ENCODE measurements around the gene RELA.

The RELA gene

DNA sequence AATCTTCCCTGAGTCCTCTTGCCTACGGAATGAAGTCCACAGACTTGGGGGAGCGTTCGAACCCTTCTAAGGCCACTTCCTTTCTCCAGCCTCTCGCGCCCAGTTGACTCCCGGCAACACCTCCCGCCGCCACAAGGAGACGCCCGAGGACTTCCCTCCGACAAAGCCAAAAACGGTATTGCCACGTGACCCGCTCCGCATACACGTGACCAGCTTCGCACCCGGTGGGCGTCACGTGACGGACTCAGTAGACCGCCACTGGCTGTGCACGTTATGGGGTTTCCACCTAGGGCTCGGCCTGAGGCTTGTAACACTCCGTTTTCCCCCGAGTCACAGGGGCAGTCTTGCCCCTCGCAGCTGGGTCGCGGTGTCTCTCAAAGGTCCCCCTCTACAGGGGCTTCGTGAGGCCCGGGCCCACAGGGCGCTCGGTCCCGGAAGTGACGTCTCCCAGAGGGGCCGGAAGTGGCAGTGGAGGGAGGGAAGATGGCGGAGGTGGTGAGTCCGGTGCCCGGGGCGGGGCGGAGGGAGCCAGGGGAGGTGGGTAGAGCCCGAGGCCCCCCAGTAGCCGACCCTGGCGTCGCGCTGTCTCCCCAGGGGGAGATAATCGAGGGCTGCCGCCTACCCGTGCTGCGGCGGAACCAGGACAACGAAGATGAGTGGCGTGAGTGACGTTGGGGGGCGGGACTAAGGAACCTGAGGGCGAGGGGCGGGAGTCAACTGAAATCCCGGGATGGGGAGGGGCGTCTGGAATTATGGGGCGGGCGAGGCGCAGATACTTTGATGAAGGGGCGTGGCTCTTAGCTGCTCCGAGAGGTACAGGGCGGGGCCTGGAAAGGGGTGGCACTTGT is 49.3 kb upstream of the RELA start, which contains the start of gene KAT5 (continued):
- TF ChIP-seq ZNF768 (tag by site-specific recombination; IDR thresholded peaks at IDR 0.05) (no peak), ZNF530 (tag by site-specific recombination; IDR thresholded peaks at IDR 0.05; ENCODE audit: low read depth) (no peak), PRDM1 (tag by site-specific recombination; IDR thresholded peaks at IDR 0.05) (no peak), ZNF701 (tag by site-specific recombination; IDR thresholded peaks at IDR 0.05) (no peak), ZFP69B (tag by site-specific recombination; IDR thresholded peaks at IDR 0.05) (peak; percentile 97), ZNF791 (tag by site-specific recombination; IDR thresholded peaks at IDR 0.05) (no peak), ZNF623 (tag by site-specific recombination; IDR thresholded peaks at IDR 0.05) (no peak), ZSCAN30 (tag by site-specific recombination; IDR thresholded peaks at IDR 0.05) (peak; percentile 68), ZNF121 (tag by site-specific recombination; IDR thresholded peaks at IDR 0.05) (no peak), ZNF114 (tag by site-specific recombination; IDR thresholded peaks at IDR 0.05) (no peak), ZSCAN23 (tag by site-specific recombination; IDR thresholded peaks at IDR 0.05) (peak; percentile 65; the same call in 1 of the 2 replicates), ZNF624 (tag by site-specific recombination; IDR thresholded peaks at IDR 0.05) (no peak), HOXA7 (CRISPR knock-in tag; IDR thresholded peaks at IDR 0.05; ENCODE audit: borderline replicate concordance) (no peak), GFI1B (tag by site-specific recombination; IDR thresholded peaks at IDR 0.05) (no peak), ZNF202 (tag by site-specific recombination; IDR thresholded peaks at IDR 0.05; ENCODE audit: borderline replicate concordance) (no peak), ZNF837 (tag by site-specific recombination; IDR thresholded peaks at IDR 0.05) (no peak), EGR2 (tag by site-specific recombination; IDR thresholded peaks at IDR 0.05; ENCODE audit: low read depth) (0 out of 2 replicates have a peak, but pooled peaks have one; percentile 28), ZNF610 (tag by site-specific recombination; IDR thresholded peaks at IDR 0.05; ENCODE audit: borderline replicate concordance) (peak; percentile 79), WT1 (tag by site-specific recombination; IDR thresholded peaks at IDR 0.05) (0 out of 2 replicates have a peak, but pooled peaks have one; percentile 16), FEZF1 (tag by site-specific recombination; IDR thresholded peaks at IDR 0.05) (no peak), ZNF174 (tag by site-specific recombination; IDR thresholded peaks at IDR 0.05) (no peak), ZXDB (tag by site-specific recombination; IDR thresholded peaks at IDR 0.05) (peak; percentile 99)
- TF ChIP-seq, protein P1, sequence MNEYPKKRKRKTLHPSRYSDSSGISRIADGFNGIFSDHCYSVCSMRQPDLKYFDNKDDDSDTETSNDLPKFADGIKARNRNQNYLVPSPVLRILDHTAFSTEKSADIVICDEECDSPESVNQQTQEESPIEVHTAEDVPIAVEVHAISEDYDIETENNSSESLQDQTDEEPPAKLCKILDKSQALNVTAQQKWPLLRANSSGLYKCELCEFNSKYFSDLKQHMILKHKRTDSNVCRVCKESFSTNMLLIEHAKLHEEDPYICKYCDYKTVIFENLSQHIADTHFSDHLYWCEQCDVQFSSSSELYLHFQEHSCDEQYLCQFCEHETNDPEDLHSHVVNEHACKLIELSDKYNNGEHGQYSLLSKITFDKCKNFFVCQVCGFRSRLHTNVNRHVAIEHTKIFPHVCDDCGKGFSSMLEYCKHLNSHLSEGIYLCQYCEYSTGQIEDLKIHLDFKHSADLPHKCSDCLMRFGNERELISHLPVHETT (tag by site-specific recombination; IDR thresholded peaks at IDR 0.05) = peak; percentile 86
- TF ChIP-seq, protein P2, sequence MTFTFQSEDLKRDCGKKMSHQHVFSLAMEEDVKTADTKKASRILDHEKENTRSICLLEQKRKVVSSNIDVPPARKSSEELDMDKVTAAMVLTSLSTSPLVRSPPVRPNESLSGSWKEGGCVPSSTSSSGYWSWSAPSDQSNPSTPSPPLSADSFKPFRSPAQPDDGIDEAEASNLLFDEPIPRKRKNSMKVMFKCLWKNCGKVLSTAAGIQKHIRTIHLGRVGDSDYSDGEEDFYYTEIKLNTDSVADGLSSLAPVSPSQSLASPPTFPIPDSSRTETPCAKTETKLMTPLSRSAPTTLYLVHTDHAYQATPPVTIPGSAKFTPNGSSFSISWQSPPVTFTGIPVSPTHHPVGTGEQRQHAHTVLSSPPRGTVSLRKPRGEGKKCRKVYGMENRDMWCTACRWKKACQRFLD (tag by site-specific recombination; IDR thresholded peaks at IDR 0.05) = peak; percentile 92
- TF ChIP-seq, protein P3, sequence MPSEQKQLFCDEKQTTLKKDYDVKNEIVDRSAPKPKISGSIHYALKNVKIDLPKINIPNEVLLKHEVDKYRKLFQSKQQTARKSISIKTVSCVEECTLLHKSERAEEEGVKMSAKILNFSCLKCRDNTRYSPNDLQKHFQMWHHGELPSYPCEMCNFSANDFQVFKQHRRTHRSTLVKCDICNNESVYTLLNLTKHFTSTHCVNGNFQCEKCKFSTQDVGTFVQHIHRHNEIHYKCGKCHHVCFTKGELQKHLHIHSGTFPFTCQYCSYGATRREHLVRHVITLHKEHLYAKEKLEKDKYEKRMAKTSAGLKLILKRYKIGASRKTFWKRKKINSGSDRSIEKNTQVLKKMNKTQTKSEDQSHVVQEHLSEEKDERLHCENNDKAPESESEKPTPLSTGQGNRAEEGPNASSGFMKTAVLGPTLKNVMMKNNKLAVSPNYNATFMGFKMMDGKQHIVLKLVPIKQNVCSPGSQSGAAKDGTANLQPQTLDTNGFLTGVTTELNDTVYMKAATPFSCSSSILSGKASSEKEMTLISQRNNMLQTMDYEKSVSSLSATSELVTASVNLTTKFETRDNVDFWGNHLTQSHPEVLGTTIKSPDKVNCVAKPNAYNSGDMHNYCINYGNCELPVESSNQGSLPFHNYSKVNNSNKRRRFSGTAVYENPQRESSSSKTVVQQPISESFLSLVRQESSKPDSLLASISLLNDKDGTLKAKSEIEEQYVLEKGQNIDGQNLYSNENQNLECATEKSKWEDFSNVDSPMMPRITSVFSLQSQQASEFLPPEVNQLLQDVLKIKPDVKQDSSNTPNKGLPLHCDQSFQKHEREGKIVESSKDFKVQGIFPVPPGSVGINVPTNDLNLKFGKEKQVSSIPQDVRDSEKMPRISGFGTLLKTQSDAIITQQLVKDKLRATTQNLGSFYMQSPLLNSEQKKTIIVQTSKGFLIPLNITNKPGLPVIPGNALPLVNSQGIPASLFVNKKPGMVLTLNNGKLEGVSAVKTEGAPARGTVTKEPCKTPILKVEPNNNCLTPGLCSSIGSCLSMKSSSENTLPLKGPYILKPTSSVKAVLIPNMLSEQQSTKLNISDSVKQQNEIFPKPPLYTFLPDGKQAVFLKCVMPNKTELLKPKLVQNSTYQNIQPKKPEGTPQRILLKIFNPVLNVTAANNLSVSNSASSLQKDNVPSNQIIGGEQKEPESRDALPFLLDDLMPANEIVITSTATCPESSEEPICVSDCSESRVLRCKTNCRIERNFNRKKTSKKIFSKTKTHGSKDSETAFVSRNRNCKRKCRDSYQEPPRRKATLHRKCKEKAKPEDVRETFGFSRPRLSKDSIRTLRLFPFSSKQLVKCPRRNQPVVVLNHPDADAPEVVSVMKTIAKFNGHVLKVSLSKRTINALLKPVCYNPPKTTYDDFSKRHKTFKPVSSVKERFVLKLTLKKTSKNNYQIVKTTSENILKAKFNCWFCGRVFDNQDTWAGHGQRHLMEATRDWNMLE (tag by site-specific recombination; conservative IDR thresholded peaks at IDR 0.05; ENCODE audit: low read depth) = peak; percentile 81
- TF ChIP-seq, protein P4, sequence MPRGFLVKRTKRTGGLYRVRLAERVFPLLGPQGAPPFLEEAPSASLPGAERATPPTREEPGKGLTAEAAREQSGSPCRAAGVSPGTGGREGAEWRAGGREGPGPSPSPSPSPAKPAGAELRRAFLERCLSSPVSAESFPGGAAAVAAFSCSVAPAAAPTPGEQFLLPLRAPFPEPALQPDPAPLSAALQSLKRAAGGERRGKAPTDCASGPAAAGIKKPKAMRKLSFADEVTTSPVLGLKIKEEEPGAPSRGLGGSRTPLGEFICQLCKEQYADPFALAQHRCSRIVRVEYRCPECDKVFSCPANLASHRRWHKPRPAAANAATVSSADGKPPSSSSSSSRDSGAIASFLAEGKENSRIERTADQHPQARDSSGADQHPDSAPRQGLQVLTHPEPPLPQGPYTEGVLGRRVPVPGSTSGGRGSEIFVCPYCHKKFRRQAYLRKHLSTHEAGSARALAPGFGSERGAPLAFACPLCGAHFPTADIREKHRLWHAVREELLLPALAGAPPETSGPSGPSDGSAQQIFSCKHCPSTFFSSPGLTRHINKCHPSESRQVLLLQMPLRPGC (tag by site-specific recombination; IDR thresholded peaks at IDR 0.05) = peak; percentile 34; the same call in 1 of the 2 replicates
- TF ChIP-seq, protein P5, sequence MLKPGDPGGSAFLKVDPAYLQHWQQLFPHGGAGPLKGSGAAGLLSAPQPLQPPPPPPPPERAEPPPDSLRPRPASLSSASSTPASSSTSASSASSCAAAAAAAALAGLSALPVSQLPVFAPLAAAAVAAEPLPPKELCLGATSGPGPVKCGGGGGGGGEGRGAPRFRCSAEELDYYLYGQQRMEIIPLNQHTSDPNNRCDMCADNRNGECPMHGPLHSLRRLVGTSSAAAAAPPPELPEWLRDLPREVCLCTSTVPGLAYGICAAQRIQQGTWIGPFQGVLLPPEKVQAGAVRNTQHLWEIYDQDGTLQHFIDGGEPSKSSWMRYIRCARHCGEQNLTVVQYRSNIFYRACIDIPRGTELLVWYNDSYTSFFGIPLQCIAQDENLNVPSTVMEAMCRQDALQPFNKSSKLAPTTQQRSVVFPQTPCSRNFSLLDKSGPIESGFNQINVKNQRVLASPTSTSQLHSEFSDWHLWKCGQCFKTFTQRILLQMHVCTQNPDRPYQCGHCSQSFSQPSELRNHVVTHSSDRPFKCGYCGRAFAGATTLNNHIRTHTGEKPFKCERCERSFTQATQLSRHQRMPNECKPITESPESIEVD (tag by site-specific recombination; IDR thresholded peaks at IDR 0.05) = no peak

Data from HEK293 (cell line).